PC-3 (cell line): ENCODE measurements around the gene GPC1. TPM values are rescaled to one million over a fixed set of nuclear protein-coding genes. Genes with fewer than 3 reads are reported as not detected.

ENCODE experiments used
- ATAC-seq: fragments of 200-7000 bp; cut with Tn5 transposase; 2 replicates; pipeline ENCODE4 v1.9.1; 2020; ENCODE audit warnings: mild to moderate bottlenecking, moderate library complexity
- BruUV-seq: library from RNA; stranded (reverse); fragments of 400-500 nt; replicated peaks from 2 replicates; lab custom pipeline; 2021; lab: Mats Ljungman, UMichigan
- CTCF ChIA-PET: fragments of 300-600 bp; sonication (Branson Sonifier 250); formaldehyde crosslinking; loops from one replicate; lab custom pipeline; 2022; ENCODE audit warnings: antibody characterized with exemption; lab: Charles Lee
- POLR2A ChIA-PET: fragments of 300-600 bp; sonication (Branson Sonifier 250); formaldehyde crosslinking; loops from one replicate; lab custom pipeline; 2022; ENCODE audit warnings: antibody characterized with exemption; ENCODE audit not compliant: unreplicated experiment; lab: Charles Lee
- DNase-seq: peaks from one replicate; pipeline ENCODE4 v3.0.0-alpha.2; 2015
- H2AFZ ChIP-seq: fragments of 300-600 bp; sonication (generic); 2 replicates; pipeline ENCODE4 v1.6.0; 2016; ENCODE audit warnings: antibody characterized with exemption, low read length
- H3F3A ChIP-seq: fragments of 300-600 bp; sonication (generic); one replicate; pipeline ENCODE4 v1.6.0; 2017; ENCODE audit warnings: antibody characterized with exemption, low read length, control low read depth, mild to moderate bottlenecking; ENCODE audit not compliant: unreplicated experiment
- H3K27ac ChIP-seq: fragments of 300-600 bp; sonication (generic); 2 replicates; pipeline ENCODE4 v1.5.1; 2016; ENCODE audit warnings: mild to moderate bottlenecking, low read length
- H3K27me3 ChIP-seq: fragments of 300-600 bp; sonication (generic); 2 replicates; pipeline ENCODE4 v1.6.1; 2016; ENCODE audit warnings: low read length, mixed read lengths
- H3K36me3 ChIP-seq: fragments of 300-600 bp; sonication (generic); 2 replicates; pipeline ENCODE4 v1.6.1; 2016; ENCODE audit warnings: low read depth, mixed run types, low read length, mixed read lengths
- H3K4me1 ChIP-seq: fragments of 300-600 bp; sonication (generic); 2 replicates; pipeline ENCODE4 v1.5.1; 2016; ENCODE audit warnings: low read length; ENCODE audit not compliant: insufficient read depth
- H3K4me2 ChIP-seq: fragments of 300-600 bp; sonication (generic); 2 replicates; pipeline ENCODE4 v1.6.0; 2016; ENCODE audit warnings: low read length
- H3K4me3 ChIP-seq: fragments of 300-600 bp; sonication (generic); 2 replicates; pipeline ENCODE4 v1.5.1; 2016; ENCODE audit warnings: mild to moderate bottlenecking, low read length, mixed read lengths
- H3K79me2 ChIP-seq: fragments of 300-600 bp; sonication (generic); 2 replicates; pipeline ENCODE4 v1.6.1; 2017; ENCODE audit warnings: low read length, mixed read lengths
- H3K9ac ChIP-seq: fragments of 300-600 bp; sonication (generic); 2 replicates; pipeline ENCODE4 v1.6.0; 2016; ENCODE audit warnings: mild to moderate bottlenecking, low read length
- H3K9me2 ChIP-seq: fragments of 300-600 bp; sonication (generic); replicated peaks from 2 replicates; pipeline ENCODE4 v1.6.1; 2016; ENCODE audit warnings: mixed run types, low read length, mixed read lengths
- H3K9me3 ChIP-seq: fragments of 300-600 bp; sonication (generic); 2 replicates; pipeline ENCODE4 v1.6.1; 2016; ENCODE audit warnings: low read length, mixed read lengths
- H4K20me1 ChIP-seq: fragments of 300-600 bp; sonication (generic); 2 replicates; pipeline ENCODE4 v1.6.1; 2016; ENCODE audit warnings: low read length, mixed read lengths
- EZH2 ChIP-seq: fragments of 300-600 bp; sonication (generic); IDR thresholded peaks from one replicate; pipeline ENCODE4 v1.6.1; 2017; ENCODE audit warnings: antibody characterized with exemption, mild to moderate bottlenecking, low read length; ENCODE audit not compliant: unreplicated experiment
- EZH2phosphoT487 ChIP-seq: fragments of 300-600 bp; sonication (generic); IDR thresholded peaks from 2 replicates; pipeline ENCODE4 v1.6.1; 2018; ENCODE audit warnings: mild to moderate bottlenecking, antibody characterized with exemption, low read length, borderline replicate concordance
- intact Hi-C: fragments of 100-400 bp; cut with micrococcal nuclease; formaldehyde crosslinking; loops from 2 replicates; pipeline ENCODE4 v1.9.0; 2023
- total RNA-seq: library from RNA; depleted of rRNA; stranded (reverse); fragments of >200 nt; gene quantifications from 2 replicates; pipeline ENCODE4 v1.2.3, GENCODE V29; 2014
- TF ChIP-seq, protein P1 (sequence below): fragments of 300-600 bp; sonication (generic); conservative IDR thresholded peaks from 2 replicates; pipeline ENCODE4 v1.5.1; 2017; ENCODE audit warnings: antibody characterized with exemption, low read depth, mild to moderate bottlenecking, low read length

GPC1 gene
- total RNA-seq, 1 experiment from 2014 or later: 37.1 TPM

DNA sequence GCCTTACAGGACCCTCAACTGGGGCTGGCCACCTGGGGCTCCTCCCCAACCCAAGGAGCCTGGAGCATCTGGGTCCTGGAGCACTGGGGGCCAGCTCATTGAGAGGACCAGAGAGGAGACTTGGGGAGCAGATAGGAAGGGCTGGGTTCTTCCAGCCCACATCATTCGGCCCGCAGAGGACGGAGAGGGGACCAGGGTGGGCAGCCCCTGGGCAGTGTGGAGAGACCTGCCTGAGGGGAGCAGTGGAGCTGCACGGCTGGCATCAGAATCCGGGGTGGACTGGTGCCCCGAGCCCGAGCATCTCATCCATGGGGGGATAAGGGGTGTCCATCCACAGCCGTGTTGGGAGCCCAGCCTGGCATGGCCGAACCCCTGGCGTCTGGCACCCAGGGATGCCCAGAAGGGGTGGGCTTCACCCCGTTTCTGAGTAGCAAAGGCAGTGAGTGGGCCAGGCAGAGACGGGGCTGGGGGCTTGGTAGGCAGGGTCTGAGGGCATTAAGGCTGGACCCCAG, 11.3 kb downstream of the GPC1 start:
- H3K4me2 ChIP-seq: no peak overlapping the region
- H4K20me1 ChIP-seq: 0 out of 2 replicates have a peak, but pooled peaks cover 3% of the 10 kb centered on the region
- intact Hi-C loops: no loop called here
- no peaks in the 10 kb centered on the region for H3K79me2 ChIP-seq
- no peak overlapping the region for H3K27ac ChIP-seq
- DNase-seq (no peak), ATAC-seq (no peak)
- no peaks in the 10 kb centered on the region for H3F3A ChIP-seq
- H3K27me3 ChIP-seq: no peaks in the 10 kb centered on the region
- H3K4me3 ChIP-seq: no peak overlapping the region
- ChIA-PET CTCF (no interaction called here), POLR2A (no interaction called here)
- no peak overlapping the region for H2AFZ ChIP-seq
- no peaks in the 10 kb centered on the region for H3K9me3 ChIP-seq
- no peak overlapping the region for H3K9ac ChIP-seq
- no TSS peak for BruUV-seq
- 0 out of 2 replicates have a peak, but pooled peaks cover 2% of the 10 kb centered on the region for H3K4me1 ChIP-seq
- no peaks in the 10 kb centered on the region for H3K9me2 ChIP-seq
- TF ChIP-seq, protein P1, sequence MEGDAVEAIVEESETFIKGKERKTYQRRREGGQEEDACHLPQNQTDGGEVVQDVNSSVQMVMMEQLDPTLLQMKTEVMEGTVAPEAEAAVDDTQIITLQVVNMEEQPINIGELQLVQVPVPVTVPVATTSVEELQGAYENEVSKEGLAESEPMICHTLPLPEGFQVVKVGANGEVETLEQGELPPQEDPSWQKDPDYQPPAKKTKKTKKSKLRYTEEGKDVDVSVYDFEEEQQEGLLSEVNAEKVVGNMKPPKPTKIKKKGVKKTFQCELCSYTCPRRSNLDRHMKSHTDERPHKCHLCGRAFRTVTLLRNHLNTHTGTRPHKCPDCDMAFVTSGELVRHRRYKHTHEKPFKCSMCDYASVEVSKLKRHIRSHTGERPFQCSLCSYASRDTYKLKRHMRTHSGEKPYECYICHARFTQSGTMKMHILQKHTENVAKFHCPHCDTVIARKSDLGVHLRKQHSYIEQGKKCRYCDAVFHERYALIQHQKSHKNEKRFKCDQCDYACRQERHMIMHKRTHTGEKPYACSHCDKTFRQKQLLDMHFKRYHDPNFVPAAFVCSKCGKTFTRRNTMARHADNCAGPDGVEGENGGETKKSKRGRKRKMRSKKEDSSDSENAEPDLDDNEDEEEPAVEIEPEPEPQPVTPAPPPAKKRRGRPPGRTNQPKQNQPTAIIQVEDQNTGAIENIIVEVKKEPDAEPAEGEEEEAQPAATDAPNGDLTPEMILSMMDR: no peak
- TF ChIP-seq EZH2phosphoT487 (no peak), EZH2 (no peak)
- H3K36me3 ChIP-seq: no peaks in the 10 kb centered on the region

DNA sequence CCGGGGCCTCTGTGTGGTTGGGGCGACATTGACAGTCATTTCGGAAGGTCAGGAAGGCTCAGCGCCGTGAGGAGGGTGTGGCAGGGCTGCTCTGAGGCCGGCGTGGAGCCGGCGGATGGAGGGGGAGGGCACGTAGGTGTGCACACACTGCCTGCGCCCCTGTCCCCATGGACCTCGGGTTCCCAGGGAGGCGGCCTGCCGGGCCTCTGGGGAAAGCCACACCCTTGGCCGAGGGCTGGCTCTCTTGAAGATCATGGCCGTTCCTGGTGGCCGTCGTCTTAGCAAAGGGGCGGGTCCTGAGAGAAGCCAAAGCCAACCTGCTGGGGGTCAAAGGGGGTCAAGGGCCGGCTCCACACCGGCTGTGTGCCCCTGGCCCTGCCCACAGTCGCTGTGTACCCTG, 11.9 kb downstream of the GPC1 start:
- DNase-seq (no peak), ATAC-seq (no peak)
- no peak overlapping the region for H3K4me2 ChIP-seq
- H3K79me2 ChIP-seq: no peaks in the 10 kb centered on the region
- no peak overlapping the region for H3K4me3 ChIP-seq
- no peak overlapping the region for H2AFZ ChIP-seq
- no peaks in the 10 kb centered on the region for H3K9me2 ChIP-seq
- H3F3A ChIP-seq: no peaks in the 10 kb centered on the region
- H3K36me3 ChIP-seq: no peaks in the 10 kb centered on the region
- H3K9me3 ChIP-seq: no peaks in the 10 kb centered on the region
- no peaks in the 10 kb centered on the region for H3K27me3 ChIP-seq
- H4K20me1 ChIP-seq: 0 out of 2 replicates have a peak, but pooled peaks cover 3% of the 10 kb centered on the region
- H3K27ac ChIP-seq: no peak overlapping the region
- H3K9ac ChIP-seq: no peak overlapping the region
- no TSS peak for BruUV-seq
- CTCF ChIA-PET: no interaction called here
- no peak for TF ChIP-seq EZH2
- no peak for TF ChIP-seq EZH2phosphoT487
- TF ChIP-seq, protein P1: no peak
- POLR2A ChIA-PET: no interaction called here
- intact Hi-C loops: no loop called here
- H3K4me1 ChIP-seq: peaks cover 2% of the 10 kb centered on the region; the same call in 1 of the 2 replicates

DNA sequence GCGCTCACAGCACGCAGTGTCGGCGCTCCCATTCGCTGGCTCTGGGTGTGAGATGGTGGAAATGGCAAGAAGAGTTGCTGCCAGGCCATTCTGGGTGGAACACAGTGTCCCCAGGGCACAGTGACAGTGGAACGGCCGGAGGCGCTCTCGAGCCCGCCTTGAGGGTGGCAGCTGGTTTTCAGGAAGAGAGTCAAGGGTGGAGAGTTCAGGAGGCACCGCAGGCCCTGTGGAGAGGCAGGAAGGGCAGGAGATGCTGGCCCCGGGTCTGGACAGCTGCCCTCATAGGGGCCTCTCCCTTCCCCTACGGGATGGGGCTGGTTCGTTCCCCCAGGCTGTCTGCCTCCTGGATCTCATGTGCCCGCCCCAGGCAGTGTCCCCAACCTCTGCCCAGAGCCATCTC, 12.5 kb downstream of the GPC1 start:
- ATAC-seq: no peak
- Histone ChIP-seq H2AFZ (no peak overlapping the region), H3K4me2 (no peak overlapping the region), H3K9me2 (no peaks in the 10 kb centered on the region), H3K27ac (no peak overlapping the region), H3K4me3 (no peak overlapping the region), H3K9ac (no peak overlapping the region), H3K36me3 (no peaks in the 10 kb centered on the region), H3K4me1 (peaks cover 2% of the 10 kb centered on the region; the same call in 1 of the 2 replicates), H3K9me3 (no peaks in the 10 kb centered on the region), H3F3A (no peaks in the 10 kb centered on the region), H4K20me1 (0 out of 2 replicates have a peak, but pooled peaks cover 3% of the 10 kb centered on the region), H3K79me2 (no peaks in the 10 kb centered on the region), H3K27me3 (no peaks in the 10 kb centered on the region)
- BruUV-seq: no TSS peak
- ChIA-PET POLR2A (no interaction called here), CTCF (no interaction called here)
- TF ChIP-seq, protein P1: no peak
- no peak for TF ChIP-seq EZH2phosphoT487
- TF ChIP-seq EZH2: no peak
- no peak for DNase-seq
- intact Hi-C loops: no loop called here
